ENCODE data around the gene RALGDS.
"Not testable (repeated sequence)": the region's sequence is repeated elsewhere in the genome, so short reads cannot be mapped to it uniquely, and the experiment has no call there.

Gene RALGDS

DNA sequence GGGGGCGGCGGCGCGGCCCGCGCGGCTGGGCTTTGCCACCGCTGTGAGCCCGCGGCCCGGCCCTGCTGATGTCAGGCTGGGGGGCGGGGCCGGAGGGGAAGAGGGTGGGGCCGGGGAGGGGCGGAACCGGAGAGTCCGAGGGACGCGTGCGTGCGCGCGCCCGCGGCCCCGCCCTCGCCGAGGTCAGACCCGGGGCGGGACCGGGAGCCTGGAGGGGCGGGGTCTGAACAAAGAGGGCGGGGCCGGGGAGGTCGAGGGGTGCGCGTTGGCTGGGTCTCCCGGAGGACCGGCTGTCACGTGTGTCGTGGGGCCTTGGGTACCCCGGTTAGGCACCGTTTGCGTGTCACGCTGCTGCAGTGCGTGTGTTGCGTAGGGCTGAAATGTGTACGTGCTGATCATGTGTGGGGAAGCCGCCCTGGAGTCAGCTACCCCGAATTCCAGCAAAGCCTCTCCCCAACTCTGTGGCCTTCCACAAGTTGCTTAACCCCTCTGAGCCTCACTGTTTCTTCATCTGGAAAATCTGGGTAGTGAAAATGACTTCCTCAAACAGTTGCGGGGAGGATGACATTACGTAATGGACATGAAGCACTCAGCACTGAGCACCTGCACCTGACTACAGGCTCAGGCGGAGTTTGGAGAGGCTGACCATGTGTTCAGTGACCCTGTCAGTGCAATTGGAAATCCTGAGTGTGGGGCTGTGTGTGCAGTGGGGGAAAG, at the start of gene RALGDS:
Gene RALGDS (minus strand): TSS at position 43 of the 717 bp plus-strand sequence. CDS start 86 bp downstream, outside the sequence.
- DNase-seq = peak; percentile 91

- no peak for DNase-seq
Measured at GRCh38 chr9:133170716-133171115, 49.7 kb upstream of the RALGDS start.

DNA sequence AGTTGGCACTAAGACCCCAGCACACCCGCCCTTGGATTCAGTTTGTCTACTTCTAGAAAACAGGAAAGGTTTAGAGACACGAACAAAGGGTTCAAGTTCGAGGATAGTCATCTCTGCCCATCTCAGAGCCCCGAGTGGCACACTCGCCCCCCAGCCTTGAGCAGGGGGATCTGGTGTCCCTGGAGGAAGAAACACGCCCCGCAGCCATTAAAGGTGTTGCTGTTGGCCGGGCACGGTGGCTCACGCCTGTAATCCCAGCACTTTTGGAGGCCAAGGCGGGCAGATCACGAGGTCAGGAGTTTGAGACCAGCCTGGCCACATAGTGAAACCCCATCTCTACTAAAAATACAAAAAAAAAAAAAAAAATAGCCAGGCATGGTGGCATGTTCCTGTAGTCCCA, 48.6 kb upstream of the RALGDS start:
- DNase-seq = not testable (repeated sequence)

- DNase-seq = no peak
Measured at GRCh38 chr9:133169102-133169501, 48.1 kb upstream of the RALGDS start.

GRCh38 chr9:133168432-133168831, 47.4 kb upstream of the RALGDS start:
- no peak for DNase-seq

DNA sequence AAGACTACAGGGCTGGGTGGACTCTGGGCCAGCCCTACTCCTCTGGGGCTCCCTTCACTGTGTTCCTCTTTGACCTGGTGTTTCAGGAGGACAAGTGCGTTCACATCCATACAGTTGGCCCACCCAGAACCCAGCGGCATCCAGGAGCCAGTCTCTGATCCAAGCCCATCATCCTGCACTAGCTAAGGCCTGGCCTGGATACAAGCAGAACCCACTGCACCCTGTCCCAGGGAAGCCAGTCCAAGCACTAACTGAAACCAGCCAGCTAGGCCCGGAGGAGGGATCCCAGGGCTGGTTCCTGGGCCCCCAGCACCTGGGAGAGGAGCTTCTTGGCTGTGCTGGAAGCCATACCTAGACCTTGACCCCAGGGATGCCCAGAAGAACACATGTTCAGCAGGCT, 46.7 kb upstream of the RALGDS start:
- no peak for DNase-seq

DNA sequence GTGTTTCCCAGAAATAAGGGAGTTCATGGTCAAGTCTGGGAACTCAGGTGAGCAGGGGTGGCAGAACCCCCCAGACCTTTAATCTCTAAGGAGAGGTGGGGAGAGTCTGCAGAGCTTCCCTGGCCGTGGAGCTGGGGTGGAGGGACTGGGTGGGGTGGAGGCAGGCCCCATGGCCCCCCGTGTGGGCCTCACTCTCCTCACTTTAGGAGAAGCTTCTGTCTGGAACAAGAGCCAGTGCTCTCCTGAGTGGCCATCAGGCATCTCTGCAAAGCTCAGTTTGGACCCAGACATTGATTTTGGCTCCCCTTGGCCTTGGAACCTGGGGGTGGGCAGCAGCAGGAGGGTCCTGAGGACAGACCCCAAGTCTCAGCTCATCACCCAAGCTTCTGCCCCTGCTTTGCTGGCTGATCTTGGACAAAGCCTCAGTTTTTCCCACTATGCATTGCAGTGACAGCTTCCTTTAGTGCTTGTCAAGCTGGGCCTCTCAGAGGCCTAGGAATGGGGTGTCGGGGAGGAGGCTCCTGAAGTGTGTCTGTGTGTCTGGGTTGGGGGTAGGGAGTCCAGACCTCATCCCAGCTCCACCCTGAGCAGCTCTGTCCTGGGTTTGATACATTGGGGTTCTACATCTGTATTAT, 46.2 kb upstream of the RALGDS start:
- no peak for DNase-seq

DNA sequence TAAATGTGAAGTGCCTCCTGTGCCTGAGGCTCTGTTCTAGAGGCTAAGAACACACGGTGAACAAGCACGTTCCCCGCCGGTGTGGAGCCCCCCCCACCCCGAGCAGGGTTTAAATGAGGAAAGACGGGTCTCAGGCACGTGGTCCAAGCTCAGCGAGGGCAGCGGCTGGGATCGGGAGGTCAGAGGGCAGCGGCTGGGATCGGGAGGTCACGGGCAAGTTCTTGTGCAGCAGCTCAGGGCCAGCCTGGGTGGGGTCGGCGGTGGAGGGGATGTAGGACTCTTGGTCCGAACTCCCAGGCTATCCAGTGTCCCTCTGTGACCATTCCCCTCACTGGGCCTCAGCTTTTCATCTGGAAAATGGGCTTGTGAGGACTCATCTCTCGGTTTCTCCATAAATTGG, 45.4 kb upstream of the RALGDS start:
- DNase-seq = no peak

DNA sequence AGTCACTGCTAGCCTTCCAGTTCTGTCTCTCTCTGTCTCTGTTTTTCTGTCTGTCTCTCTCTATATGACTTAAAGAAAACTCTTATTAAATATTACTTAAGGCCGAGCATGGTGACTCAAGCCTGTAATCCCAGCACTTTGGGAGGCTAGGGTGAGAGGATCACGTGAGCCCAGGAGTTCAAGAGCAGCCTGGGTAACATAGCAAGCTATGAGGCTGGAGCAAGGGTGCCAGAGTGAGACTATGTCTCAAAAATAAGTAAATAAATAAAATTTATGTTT, 44.4 kb upstream of the RALGDS start:
- DNase-seq = no peak

DNA sequence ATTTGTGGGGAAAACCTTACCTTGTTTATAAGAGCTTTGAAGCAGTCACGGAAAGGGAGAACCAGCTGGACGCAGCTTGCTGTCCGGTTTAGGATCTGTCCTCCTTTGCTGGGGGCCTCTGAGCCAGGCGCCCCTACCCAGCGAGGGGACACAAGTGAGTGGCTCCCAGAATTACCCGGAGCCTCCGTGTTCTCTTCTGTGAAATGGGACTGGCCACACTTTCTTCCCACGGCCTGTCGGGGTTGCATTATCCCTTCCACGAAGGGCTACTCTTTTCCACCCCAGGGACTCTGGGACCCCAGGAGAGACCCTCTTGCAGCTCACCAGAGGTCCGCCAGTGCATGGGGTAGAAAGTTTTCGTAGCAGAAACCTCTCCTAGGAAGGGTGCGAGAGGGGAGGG, 43.2 kb upstream of the RALGDS start:
- DNase-seq = no peak

DNA sequence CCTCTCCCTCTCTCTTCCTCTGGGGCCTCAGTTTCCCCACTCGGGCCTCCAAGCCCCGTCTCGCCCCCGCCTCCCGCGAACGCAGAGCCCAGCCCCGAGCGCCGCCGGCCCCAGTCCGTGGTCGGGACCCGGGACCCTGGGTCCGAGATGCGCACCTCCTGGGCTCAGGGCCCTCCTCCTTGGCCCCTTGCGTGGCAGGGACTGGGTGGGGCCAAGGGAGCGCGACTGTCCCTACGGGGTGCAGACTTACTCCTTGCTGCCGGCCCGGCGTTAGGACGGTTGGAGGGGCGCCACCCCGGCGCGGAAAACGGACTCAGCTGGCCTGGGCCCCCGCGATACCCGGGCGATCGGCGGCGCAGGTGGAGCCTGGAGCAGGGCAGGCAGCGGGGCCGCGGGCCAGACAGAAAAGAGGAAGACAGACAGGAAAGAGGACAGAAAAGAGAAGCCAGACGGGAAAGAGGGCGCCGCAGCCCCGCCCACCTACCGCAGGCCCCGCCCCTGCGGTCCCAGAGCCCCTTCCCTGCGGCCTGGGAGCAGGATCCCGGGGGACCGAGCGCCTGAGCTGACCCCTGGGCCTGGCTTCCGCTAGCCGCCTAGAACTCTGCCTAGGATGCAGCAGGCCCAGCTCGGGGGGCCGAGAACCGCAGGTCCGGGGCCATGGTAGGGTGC, 42.6 kb upstream of the RALGDS start, which contains the start of gene GBGT1:
Gene GBGT1 (minus strand): TSS at position 411 of the 669 bp plus-strand sequence. CDS start 1,502 bp downstream, outside the sequence.
- peak; percentile 57 for DNase-seq

- DNase-seq = no peak
Measured at GRCh38 chr9:133162861-133163503, 41.9 kb upstream of the RALGDS start.

- no peak for DNase-seq
Measured at GRCh38 chr9:133161547-133161950, 40.5 kb upstream of the RALGDS start.

DNA sequence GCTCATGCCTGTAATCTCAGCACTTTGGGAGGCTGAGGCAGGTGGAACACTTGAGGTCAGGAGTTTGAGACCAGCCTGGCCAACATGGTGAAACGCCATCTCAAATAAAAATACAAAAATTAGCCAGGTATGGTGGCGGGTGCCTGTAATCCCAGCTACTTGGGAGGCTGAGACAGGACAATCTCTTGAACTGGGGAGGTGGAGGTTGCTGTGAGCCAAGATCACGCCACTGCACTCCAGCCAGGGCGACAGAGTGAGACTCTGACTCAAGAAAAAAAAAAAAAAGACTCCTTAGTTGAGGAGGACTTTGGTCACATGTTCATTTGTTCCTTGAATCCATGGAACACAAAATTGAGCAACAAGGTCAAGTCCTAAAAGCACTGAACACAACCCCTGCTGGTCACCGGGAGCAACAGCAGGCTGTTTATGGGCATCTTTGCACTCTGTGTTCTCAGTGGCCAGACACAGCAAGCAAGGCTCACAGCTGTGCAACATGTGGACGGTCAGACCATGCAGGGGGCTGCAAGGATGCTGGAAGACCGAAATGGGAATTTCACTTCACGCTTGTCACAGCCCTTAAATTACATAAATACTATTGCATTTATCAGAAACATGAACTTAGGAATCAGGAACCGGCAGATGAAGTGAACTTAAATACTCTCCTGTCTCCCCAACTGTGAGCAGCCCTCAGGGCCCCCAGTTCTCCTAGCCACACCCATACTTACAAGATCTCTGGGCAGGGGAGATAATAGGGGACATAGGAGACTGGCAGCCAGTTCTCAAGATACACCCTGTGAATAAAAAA, 39.9 kb upstream of the RALGDS start:
- DNase-seq = peak; percentile 47

- DNase-seq = no peak
Measured at GRCh38 chr9:133158695-133159094, 37.7 kb upstream of the RALGDS start.

DNA sequence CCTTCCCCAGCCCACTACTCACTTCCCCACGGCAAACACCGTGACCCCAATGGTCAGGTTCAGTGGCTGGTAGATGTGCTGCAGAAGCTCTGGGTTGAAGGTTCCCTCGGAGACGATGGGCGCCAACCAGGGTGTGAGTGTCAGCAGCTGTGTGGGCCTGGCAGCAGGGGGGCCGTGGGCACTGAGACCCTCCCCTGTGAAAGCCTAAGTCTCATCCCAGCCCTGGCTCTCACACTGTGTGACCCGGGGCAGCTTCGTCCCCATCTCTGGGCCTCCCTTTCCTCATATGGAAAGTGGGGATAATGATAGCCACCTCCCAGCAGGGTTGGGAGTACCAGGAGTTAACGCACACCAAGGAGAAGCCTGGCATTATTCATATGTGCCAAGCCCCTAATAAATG, 34.1 kb upstream of the RALGDS start:
- no peak for DNase-seq

- DNase-seq = no peak
Measured at GRCh38 chr9:133154097-133154989, 33.3 kb upstream of the RALGDS start.

GRCh38 chr9:133153227-133154096, 32.4 kb upstream of the RALGDS start:
- no peak for DNase-seq

DNA sequence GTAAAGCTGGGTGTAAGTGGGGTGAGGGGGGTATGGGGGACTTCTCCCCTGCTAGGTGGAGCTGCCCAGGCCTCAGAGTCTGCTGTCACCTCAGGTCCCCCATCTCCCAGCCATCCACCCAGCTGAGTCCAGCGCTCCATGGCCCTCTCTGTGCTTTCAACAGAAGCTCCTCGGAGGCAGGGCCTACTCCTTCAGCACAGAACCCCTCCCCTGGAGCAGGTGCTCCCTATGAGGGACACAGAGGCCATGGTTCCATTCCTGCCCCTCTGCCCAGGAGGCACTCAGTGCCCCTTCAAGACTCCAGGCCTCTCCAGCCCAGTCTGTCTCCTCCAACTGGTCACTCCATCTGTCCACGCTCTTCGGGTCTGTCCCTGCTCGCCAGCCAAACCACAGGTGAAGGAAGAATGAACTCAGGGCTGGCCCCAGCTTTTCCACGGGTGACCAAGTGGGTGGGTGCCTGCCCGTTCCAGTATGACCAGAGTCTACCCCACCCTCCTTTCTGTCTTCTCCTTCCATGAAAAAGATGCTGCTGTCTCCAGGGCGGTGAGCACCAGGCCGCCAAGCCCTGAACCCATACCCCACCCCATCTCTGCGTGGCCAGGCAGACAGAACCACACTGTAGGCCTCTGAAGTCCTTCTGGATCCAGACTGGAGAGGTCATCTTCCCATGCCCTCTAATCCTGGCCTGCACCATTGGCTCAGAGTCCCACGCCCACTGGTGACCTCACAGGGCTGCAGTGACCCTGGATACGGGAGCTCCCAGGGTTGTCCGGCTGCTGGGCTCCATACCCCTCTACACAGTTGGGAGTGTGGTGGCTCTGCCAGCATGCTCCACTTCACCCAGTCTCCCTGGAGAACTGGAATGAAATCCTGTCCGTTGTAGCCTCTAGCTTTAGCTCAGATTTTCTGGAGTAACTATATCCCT, 30.8 kb upstream of the RALGDS start:
- no peak for DNase-seq

DNA sequence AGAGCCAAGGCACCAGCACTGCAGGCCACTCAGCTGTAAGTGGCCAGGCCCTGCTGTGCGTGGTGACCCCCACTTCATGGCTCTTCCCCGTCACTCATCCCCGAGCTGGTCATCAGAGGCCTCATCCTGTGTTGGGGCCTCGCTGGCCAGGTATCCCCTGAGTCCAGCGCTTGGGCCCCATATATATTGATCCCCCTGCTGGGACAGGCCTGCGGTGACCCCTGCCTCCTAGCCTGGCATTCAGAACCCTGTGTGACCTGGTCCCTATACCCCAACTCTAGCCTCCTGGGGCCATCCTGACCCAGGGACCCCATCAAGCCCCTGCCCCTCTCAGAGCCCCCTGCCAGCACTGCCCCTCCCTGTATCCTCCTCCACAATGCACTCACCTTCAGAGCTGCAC, 30.0 kb upstream of the RALGDS start:
- DNase-seq = no peak

Measured in activated T-cell treated with anti-CD3 and anti-CD28 coated beads, Interleukin-2, amount 50 U/mL, for 1 hour (primary cell).